ENCODE measurements around the gene RBM44.

DNA sequence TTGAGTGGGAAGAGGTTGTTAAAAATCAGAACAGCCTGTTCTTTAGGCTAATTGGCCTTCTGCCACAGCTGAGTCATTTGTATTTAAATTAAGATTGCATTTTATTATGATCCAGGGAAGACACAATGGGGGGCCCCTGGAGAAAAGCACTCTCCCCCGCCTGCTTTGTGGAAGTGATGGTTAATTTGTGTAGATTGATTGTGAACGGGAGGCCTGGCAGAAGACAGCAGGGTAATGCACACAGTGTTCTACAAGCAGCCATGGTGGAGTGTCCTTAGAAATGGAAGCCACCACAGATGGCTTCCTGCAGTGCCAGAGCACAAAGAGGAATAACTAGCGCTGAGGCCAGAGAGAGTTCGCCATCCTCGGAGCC, 80.5 kb downstream of the RBM44 start:
- TF ChIP-seq, protein P1, sequence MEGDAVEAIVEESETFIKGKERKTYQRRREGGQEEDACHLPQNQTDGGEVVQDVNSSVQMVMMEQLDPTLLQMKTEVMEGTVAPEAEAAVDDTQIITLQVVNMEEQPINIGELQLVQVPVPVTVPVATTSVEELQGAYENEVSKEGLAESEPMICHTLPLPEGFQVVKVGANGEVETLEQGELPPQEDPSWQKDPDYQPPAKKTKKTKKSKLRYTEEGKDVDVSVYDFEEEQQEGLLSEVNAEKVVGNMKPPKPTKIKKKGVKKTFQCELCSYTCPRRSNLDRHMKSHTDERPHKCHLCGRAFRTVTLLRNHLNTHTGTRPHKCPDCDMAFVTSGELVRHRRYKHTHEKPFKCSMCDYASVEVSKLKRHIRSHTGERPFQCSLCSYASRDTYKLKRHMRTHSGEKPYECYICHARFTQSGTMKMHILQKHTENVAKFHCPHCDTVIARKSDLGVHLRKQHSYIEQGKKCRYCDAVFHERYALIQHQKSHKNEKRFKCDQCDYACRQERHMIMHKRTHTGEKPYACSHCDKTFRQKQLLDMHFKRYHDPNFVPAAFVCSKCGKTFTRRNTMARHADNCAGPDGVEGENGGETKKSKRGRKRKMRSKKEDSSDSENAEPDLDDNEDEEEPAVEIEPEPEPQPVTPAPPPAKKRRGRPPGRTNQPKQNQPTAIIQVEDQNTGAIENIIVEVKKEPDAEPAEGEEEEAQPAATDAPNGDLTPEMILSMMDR (IDR thresholded peaks at IDR 0.05), result no peak
- TF ChIP-seq POLR2A (IDR thresholded peaks at IDR 0.05), result no peak
